Esophagus squamous epithelium (tissue), 5 donors: ENCODE measurements around the gene TAF11L14. TPM values are rescaled to one million over a fixed set of nuclear protein-coding genes. Genes with fewer than 3 reads are reported as not detected.
"Not testable (repeated sequence)": the region's sequence is repeated elsewhere in the genome, so short reads cannot be mapped to it uniquely, and the experiment has no call there.

Experiments
- DNase-seq: peaks from one replicate; lab custom pipeline; 2025; lab: John Stamatoyannopoulos, UW
- H3K27ac ChIP-seq, 4 donors: fragments of 200-600 bp; sonication (generic); one replicate each; pipeline ENCODE4 v1.5.1; 2016 to 2019; ENCODE audit warnings: mild to moderate bottlenecking in 1 of 4
- H3K27me3 ChIP-seq, 4 donors: fragments of 200-600 bp; sonication (generic); 1 replicate in 3 of 4; 2 replicates in 1 of 4; pipeline versions ENCODE4 v1.5.1 to v1.6.0; 2017 to 2021; ENCODE audit warnings: antibody characterized with exemption in 1 of 4
- H3K36me3 ChIP-seq, 3 donors: fragments of 200-600 bp; sonication (generic); one replicate each; pipeline ENCODE4 v1.5.1; 2016 to 2019
- H3K4me1 ChIP-seq, 3 donors: fragments of 200-600 bp; sonication (generic); one replicate each; pipeline ENCODE4 v1.5.1; 2017 to 2019
- H3K4me3 ChIP-seq, 4 donors: fragments of 200-600 bp; sonication (generic); 1 replicate in 3 of 4; 2 replicates in 1 of 4; pipeline ENCODE4 v1.5.1; 2016 to 2019; ENCODE audit warnings: mild to moderate bottlenecking in 2 of 4, moderate library complexity in 1 of 4
- H3K9me3 ChIP-seq, 3 donors: fragments of 200-600 bp; sonication (generic); one replicate each; pipeline ENCODE4 v1.5.1; 2016 to 2019
- POLR2A ChIP-seq, 4 donors: fragments of 450-650 bp; IDR thresholded peaks; one replicate each; pipeline ENCODE4 v1.6.1; 2017; ENCODE audit warnings: antibody characterized with exemption in 4 of 4, mild to moderate bottlenecking in 4 of 4, moderate library complexity in 3 of 4
- WGBS, 2 donors: methylation state at CpG; one replicate each; pipeline ENCODE4 v1.1.5; 2018; 5-methylcytosine and 5-hydroxymethylcytosine counted together
- intact Hi-C: fragments of 100-400 bp; cut with DNase I; formaldehyde crosslinking; loops from one replicate; pipeline ENCODE4 v1.15.0; 2022
- total RNA-seq, 4 donors: library from RNA; depleted of rRNA; stranded (reverse); fragments of >200 nt; gene quantifications; one replicate each; pipeline ENCODE4 v1.1.0, GENCODE V29; 2016
- TF ChIP-seq, protein P1 (sequence below), 6 experiments: fragments of 450-650 bp in 4 of 6; fragments of 200-600 bp in 2 of 6; sonication (generic) in 2 of 6; IDR thresholded peaks; one replicate each; pipeline ENCODE4 v1.5.1; 2016 to 2019; ENCODE audit warnings: antibody characterized with exemption in 6 of 6, mild to moderate bottlenecking in 4 of 6, moderate library complexity in 4 of 6
- donor health status: DM: yes; HTN: yes; CAD: no.

TAF11L14 gene
- total RNA-seq, 4 donors from 2014 or later, result not detected

DNA sequence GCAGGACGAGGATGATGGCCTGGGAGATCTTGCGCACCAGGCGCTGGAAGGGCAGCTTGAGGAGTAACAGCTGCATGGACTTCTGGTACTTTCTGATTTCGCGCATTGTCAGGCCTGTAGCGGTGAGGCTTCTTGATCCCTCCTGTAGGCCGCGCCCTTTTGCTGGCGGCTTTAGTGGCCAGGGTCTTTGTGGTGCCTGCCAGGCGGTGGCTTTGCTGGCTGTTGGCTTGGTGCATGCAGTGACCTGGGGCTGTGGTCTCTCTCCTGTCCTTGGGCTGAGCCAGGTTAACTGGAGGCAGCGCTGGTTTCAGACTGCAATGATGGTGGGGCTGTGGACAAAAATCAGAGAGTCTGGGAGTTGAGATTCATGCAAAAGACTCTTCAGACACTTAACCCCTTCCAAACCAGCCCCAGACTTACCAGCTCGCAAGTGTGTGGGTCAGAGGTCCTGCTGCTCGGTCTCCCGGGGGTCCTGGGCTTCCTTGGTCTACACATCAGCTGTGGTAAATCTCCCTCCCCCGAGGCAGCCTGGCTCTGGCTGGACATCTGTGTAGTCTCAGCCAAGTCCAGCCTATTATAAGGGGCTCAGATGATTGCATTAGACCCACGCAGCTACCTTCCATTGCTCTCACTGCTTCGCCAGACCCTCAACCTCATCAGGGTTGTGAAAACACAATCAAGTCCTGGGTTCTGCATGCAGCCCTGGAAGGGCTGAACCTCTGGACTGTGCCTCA, 19.2 kb upstream of the TAF11L14 start:
- Histone ChIP-seq H3K9me3 (no peaks in the 10 kb centered on the region), H3K36me3 (no peaks in the 10 kb centered on the region), H3K27ac (no peak overlapping the region), H3K4me3 (no peak overlapping the region), H3K4me1 (no peaks in the 10 kb centered on the region), H3K27me3 (no peaks in the 10 kb centered on the region)
- TF ChIP-seq, protein P1, sequence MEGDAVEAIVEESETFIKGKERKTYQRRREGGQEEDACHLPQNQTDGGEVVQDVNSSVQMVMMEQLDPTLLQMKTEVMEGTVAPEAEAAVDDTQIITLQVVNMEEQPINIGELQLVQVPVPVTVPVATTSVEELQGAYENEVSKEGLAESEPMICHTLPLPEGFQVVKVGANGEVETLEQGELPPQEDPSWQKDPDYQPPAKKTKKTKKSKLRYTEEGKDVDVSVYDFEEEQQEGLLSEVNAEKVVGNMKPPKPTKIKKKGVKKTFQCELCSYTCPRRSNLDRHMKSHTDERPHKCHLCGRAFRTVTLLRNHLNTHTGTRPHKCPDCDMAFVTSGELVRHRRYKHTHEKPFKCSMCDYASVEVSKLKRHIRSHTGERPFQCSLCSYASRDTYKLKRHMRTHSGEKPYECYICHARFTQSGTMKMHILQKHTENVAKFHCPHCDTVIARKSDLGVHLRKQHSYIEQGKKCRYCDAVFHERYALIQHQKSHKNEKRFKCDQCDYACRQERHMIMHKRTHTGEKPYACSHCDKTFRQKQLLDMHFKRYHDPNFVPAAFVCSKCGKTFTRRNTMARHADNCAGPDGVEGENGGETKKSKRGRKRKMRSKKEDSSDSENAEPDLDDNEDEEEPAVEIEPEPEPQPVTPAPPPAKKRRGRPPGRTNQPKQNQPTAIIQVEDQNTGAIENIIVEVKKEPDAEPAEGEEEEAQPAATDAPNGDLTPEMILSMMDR (IDR thresholded peaks at IDR 0.05), result no peak
- no peak for TF ChIP-seq POLR2A (IDR thresholded peaks at IDR 0.05)
- DNase-seq, result no peak
- intact Hi-C loops, result no loop called here
- 90 to 91% methylated on average over 9 to 15 of the region's 17 CpGs for WGBS, 2 donors

DNA sequence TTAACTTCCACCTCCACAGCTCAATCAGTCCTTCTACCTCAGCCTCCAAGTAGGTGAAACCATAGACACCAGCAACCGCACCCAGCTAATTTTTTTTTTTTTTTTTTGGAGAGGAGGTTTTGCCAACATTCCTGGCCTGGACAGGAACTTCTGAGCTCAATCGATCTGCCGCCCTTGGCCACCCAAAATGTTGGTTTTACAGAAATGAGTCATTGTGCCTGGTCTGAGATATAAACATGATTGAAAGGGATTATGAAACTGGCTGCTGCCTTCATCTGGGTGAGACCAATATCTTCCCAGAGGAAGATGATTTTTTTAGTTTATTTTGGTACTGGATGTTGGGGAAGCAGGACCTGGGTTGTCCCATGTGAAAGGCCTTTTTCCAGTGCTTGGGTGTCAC, 14.9 kb upstream of the TAF11L14 start:
- intact Hi-C loops, result no loop called here
- Histone ChIP-seq H3K4me1 (no peaks in the 10 kb centered on the region), H3K4me3 (no peak overlapping the region), H3K27me3 (no peaks in the 10 kb centered on the region), H3K36me3 (no peaks in the 10 kb centered on the region), H3K9me3 (no peaks in the 10 kb centered on the region), H3K27ac (no peak overlapping the region)
- no peak for DNase-seq
- no peak for TF ChIP-seq POLR2A (IDR thresholded peaks at IDR 0.05)
- TF ChIP-seq, protein P1 (IDR thresholded peaks at IDR 0.05), result no peak
- 13 to 33% methylated on average over 3 of the region's 3 CpGs for WGBS, 2 donors

DNA sequence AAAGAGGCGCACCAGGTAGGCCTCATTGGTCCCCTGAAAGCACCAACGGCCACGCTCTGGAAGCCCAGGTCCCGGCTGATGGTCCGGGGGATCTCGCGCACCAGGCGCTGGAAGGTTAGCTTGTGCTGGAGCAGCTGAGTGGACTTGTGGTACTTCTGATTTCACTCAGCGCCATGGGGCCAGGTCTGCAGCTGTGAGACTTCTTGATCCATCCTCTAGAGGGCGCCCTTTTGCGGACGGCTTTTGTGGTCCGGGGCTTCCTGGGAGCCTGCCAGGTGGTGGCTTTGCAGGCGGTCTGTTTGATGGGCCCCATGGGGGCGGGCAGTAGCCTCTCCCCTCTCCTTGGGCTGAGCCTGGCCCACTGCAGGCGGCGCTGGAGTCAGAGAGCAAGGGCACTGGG, 13.6 kb upstream of the TAF11L14 start:
- H3K4me1 ChIP-seq, result no peaks in the 10 kb centered on the region
- DNase-seq, result no peak
- TF ChIP-seq, protein P1 (IDR thresholded peaks at IDR 0.05), result no peak
- no peak for TF ChIP-seq POLR2A (IDR thresholded peaks at IDR 0.05)
- H3K4me3 ChIP-seq, result no peak overlapping the region
- WGBS, 2 donors, result 100% methylated on average over 7 of the region's 17 CpGs; no CpG with 5 or more reads in 1 of the 2 donors
- H3K9me3 ChIP-seq, result no peaks in the 10 kb centered on the region
- H3K36me3 ChIP-seq, result no peaks in the 10 kb centered on the region
- no peak overlapping the region for H3K27ac ChIP-seq
- intact Hi-C loops, result no loop called here
- H3K27me3 ChIP-seq, result no peaks in the 10 kb centered on the region

DNA sequence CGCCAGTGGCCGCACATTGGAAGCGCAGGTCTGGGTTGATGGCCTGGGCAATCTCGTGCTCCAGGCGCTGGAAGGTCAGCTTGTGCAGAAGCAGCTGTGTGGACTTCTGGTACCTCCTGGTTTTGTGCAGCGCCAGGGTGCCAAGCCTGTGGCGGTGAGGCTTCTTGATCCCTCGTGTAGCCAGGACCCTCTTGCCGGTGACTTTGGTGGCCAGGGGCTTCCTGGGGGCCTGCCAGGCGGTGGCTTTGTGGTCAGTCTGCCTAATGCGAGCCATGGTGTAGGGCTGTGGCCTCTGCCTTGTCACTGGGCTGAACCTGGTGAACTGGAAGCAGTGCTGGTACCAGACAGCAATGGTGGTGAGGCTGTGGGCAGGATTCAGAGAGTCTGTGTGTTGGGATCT, 8.6 kb upstream of the TAF11L14 start:
- Histone ChIP-seq H3K4me3 (no peak overlapping the region), H3K9me3 (no peaks in the 10 kb centered on the region), H3K27me3 (no peaks in the 10 kb centered on the region), H3K4me1 (no peaks in the 10 kb centered on the region), H3K27ac (no peak overlapping the region), H3K36me3 (no peaks in the 10 kb centered on the region)
- intact Hi-C loops, result no loop called here
- TF ChIP-seq, protein P1 (IDR thresholded peaks at IDR 0.05), result no peak
- no peak for TF ChIP-seq POLR2A (IDR thresholded peaks at IDR 0.05)
- WGBS, 2 donors, result 74 to 87% methylated on average over 5 to 7 of the region's 11 CpGs
- no peak for DNase-seq

DNA sequence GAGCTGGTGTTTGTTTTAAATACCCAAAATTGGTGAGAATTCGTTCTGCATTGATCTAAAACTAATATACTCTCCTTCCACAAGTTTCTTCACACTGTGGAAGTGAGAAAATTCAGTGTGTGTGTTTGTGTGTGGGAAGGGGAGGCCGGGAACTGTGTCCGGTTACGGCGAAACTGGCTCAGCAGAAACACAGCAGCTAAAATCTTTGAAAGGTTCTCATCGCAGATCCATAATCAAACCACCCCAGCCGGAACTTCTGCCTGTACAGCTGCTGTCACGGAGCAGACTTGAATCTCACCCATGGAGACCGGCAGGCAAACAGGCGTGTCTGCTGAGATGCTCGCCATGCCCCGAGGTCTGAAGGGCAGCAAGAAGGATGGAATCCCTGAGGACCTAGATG, 2.5 kb upstream of the TAF11L14 start, which contains the start of gene TAF11L13:
TAF11L13 (plus strand) TSS at position 301 of the 400 bp plus-strand sequence.
- H3K36me3 ChIP-seq, H3K27ac ChIP-seq, H3K4me1 ChIP-seq, H3K9me3 ChIP-seq, DNase-seq, H3K27me3 ChIP-seq, H3K4me3 ChIP-seq, intact Hi-C loops: not testable (repeated sequence)
- no CpG with 5 or more reads among the region's 12 CpGs for WGBS, 2 donors

DNA sequence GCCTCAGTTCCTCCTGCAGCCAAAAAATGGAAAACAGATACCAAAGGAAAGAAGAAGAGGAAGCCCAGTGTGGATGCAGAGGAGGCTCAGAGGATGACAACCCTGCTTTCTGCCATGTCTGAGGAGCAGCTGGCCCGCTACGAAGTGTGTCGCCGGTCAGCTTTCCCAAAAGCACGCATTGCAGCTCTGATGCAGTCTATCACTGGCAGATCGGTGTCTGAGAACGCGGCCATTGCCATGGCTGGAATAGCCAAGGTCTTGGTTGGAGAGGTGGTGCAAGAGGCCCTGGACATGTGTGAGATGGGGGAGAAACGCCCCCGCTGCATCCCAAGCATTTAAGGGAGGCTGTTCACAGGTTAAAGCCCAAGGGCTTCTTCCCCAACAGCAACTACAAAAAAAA, 15.0 kb downstream of the TAF11L14 start:
- intact Hi-C loops, H3K27me3 ChIP-seq, H3K9me3 ChIP-seq, H3K4me1 ChIP-seq, DNase-seq, H3K27ac ChIP-seq, H3K4me3 ChIP-seq, H3K36me3 ChIP-seq: not testable (repeated sequence)
- WGBS, 2 donors, result 93 to 96% methylated on average over 10 of the region's 10 CpGs

DNA sequence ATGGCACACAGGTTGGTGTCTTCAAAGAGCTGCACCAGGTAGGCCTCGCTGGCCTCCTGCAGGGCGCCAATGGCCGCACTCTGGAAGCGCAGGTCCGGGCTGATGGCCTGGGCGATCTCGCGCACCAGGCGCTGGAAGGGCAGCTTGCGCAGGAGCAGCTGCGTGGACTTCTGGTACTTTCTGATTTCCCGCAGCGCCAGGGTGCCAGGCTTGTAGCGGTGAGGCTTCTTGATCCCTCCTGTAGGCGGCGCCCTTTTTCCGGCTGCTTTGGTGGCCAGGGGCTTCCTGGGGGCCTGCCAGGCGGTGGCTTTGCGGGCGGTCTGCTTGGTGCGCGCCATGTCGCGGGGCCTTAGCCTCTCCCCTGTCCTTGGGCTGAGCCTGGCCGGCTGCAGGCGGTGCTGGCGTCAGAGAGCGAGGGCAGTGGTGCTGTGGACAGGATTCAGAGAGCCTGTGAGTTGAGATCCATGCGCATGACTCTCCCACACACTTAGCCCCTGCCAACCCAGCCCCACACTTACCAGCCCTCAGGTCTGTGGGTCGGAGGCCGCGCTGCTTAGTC, 21.0 kb downstream of the TAF11L14 start:
- H3K4me3 ChIP-seq, intact Hi-C loops, H3K27ac ChIP-seq, H3K36me3 ChIP-seq, H3K4me1 ChIP-seq, H3K27me3 ChIP-seq, DNase-seq, H3K9me3 ChIP-seq: not testable (repeated sequence)
- WGBS, 2 donors, result 92 to 98% methylated on average over 4 to 8 of the region's 32 CpGs
